A549 (cell line): ENCODE data around the gene DNAH11. TPM values are rescaled to one million over a fixed set of nuclear protein-coding genes. Genes with fewer than 3 reads are reported as not detected.

Source experiments
- ATAC-seq, 2 experiments: fragments of 200-7000 bp in 1 of 2; fragments of >200 bp in 1 of 2; cut with Nextera tagmentation in 1 of 2; cut with Tn5 transposase in 1 of 2; 3 replicates each; pipeline versions ENCODE4 v1.8.0 to v1.9.1; 2018 to 2020; ENCODE audit warnings: mild to moderate bottlenecking in 1 of 2, moderate library complexity in 1 of 2
- CTCF ChIA-PET: fragments of 300-600 bp; sonication (Branson Sonifier 250); formaldehyde crosslinking; extraction: SDS; loops from one replicate; lab custom pipeline; 2021; ENCODE audit warnings: antibody characterized with exemption, inconsistent platforms; lab: Yijun Ruan, JAX
- POLR2A ChIA-PET: fragments of 350-600 bp; formaldehyde crosslinking; extraction: SDS; loops from one replicate; lab custom pipeline; 2021; ENCODE audit warnings: antibody characterized with exemption, inconsistent platforms; lab: Yijun Ruan, JAX
- DNase-seq, 2 experiments: peaks; one replicate each; pipeline versions ENCODE4 v3.0.0 to v3.0.0-alpha.2; 2011 to 2016; ENCODE audit warnings: low read depth in 1 of 2, low spot score in 1 of 2
- FAIRE-seq: peaks from 2 replicates; lab custom pipeline; 2011; peaks lifted over from hg19 to GRCh38; lab: Jason Lieb, UNC
- H3K27ac ChIP-seq, 2 experiments: fragments of >200 bp; sonication (Bioruptor Twin); formaldehyde crosslinking; 3 replicates each; pipeline ENCODE4 v1.5.1; 2016 to 2017
- H3K4me1 ChIP-seq: fragments of >200 bp; sonication (Bioruptor Twin); formaldehyde crosslinking; 3 replicates; pipeline ENCODE4 v1.6.1; 2016
- H3K4me2 ChIP-seq: fragments of >200 bp; sonication (Bioruptor Twin); formaldehyde crosslinking; 3 replicates; pipeline ENCODE4 v1.6.1; 2016
- H3K4me3 ChIP-seq: fragments of >200 bp; sonication (Bioruptor Twin); formaldehyde crosslinking; 3 replicates; pipeline ENCODE4 v1.5.1; 2016
- H3K9me3 ChIP-seq: fragments of >200 bp; sonication (Bioruptor Twin); formaldehyde crosslinking; 3 replicates; pipeline ENCODE4 v1.6.1; 2016
- BCL3 ChIP-seq: fragments of >200 bp; sonication (Bioruptor Twin); formaldehyde crosslinking; IDR thresholded peaks from 3 replicates; pipeline ENCODE4 v1.6.1; 2016
- BHLHE40 ChIP-seq: IDR thresholded peaks from 2 replicates; pipeline ENCODE4 v1.6.1; 2012; ENCODE audit warnings: low read depth, low read length, inconsistent platforms
- CBX8 ChIP-seq: fragments of 200-600 bp; sonication (generic); IDR thresholded peaks from 2 replicates; pipeline ENCODE4 v1.6.1; 2016
- CHD4 ChIP-seq: fragments of 200-600 bp; sonication (generic); IDR thresholded peaks from 2 replicates; pipeline ENCODE4 v1.6.1; 2016; ENCODE audit warnings: antibody characterized with exemption, mild to moderate bottlenecking, borderline replicate concordance
- EHMT2 ChIP-seq: fragments of 200-600 bp; sonication (generic); IDR thresholded peaks from 2 replicates; pipeline ENCODE4 v1.6.1; 2016; ENCODE audit warnings: antibody characterized with exemption, low read depth, mild to moderate bottlenecking, moderate library complexity
- ELK1 ChIP-seq: fragments of 150-350 bp; IDR thresholded peaks from 2 replicates; pipeline ENCODE4 v1.6.1; 2014; ENCODE audit warnings: low read depth, mild to moderate bottlenecking, low read length
- EP300 ChIP-seq, 2 experiments: fragments of >200 bp; sonication (Bioruptor Twin); formaldehyde crosslinking; IDR thresholded peaks; 2 replicates in 1 of 2; 3 replicates in 1 of 2; pipeline ENCODE4 v1.6.1; 2016 to 2017
- FOSL2 ChIP-seq, 2 experiments: fragments of 450-650 bp in 1 of 2; fragments of >200 bp in 1 of 2; sonication (Bioruptor Twin) in 1 of 2; formaldehyde crosslinking; IDR thresholded peaks; 2 replicates each; pipeline versions ENCODE4 v1.5.0 to v1.6.1; 2016 to 2020; ENCODE audit warnings: mild to moderate bottlenecking in 1 of 2, moderate library complexity in 1 of 2
- HMGXB4 ChIP-seq: fragments of 250-450 bp; sonication (Bioruptor Pico); IDR thresholded peaks from 2 replicates; pipeline ENCODE4 v1.5.0; 2021; ENCODE audit warnings: mild to moderate bottlenecking, moderate library complexity, borderline replicate concordance
- HOXA7 ChIP-seq: fragments of 250-450 bp; sonication (Bioruptor Pico); IDR thresholded peaks from 2 replicates; pipeline ENCODE4 v1.5.0; 2020; ENCODE audit warnings: mild to moderate bottlenecking, moderate library complexity
- HOXB5 ChIP-seq: fragments of 250-450 bp; sonication (Bioruptor Pico); IDR thresholded peaks from 2 replicates; pipeline ENCODE4 v1.5.0; 2020; ENCODE audit warnings: mild to moderate bottlenecking, moderate library complexity
- JUN ChIP-seq, 2 experiments: fragments of >200 bp; sonication (Bioruptor Twin); formaldehyde crosslinking; IDR thresholded peaks; 2 replicates in 1 of 2; 3 replicates in 1 of 2; pipeline ENCODE4 v1.6.1; 2016 to 2017
- JUNB ChIP-seq: fragments of >200 bp; sonication (Bioruptor Twin); formaldehyde crosslinking; IDR thresholded peaks from 2 replicates; pipeline ENCODE4 v1.6.1; 2016
- KDM1A ChIP-seq: fragments of 200-600 bp; sonication (generic); IDR thresholded peaks from 2 replicates; pipeline ENCODE4 v1.6.1; 2016; ENCODE audit warnings: low read depth, mild to moderate bottlenecking
- MAFK ChIP-seq: fragments of 450-650 bp; IDR thresholded peaks from 2 replicates; pipeline ENCODE4 v1.6.1; 2014; ENCODE audit not compliant: partially characterized antibody
- MYC ChIP-seq: IDR thresholded peaks from 2 replicates; pipeline ENCODE4 v1.6.1; 2012; ENCODE audit warnings: mild to moderate bottlenecking, inconsistent platforms, low read length, improper control_type of control experiment, borderline replicate concordance
- NFE2L2 ChIP-seq: fragments of 150-350 bp; conservative IDR thresholded peaks from 2 replicates; pipeline ENCODE4 v1.6.1; 2014; ENCODE audit warnings: low read length
- PBX3 ChIP-seq: IDR thresholded peaks from 2 replicates; pipeline ENCODE4 v1.6.1; 2012
- RCOR1 ChIP-seq: fragments of 150-350 bp; IDR thresholded peaks from 2 replicates; pipeline ENCODE4 v1.6.1; 2014; ENCODE audit warnings: antibody characterized with exemption, low read length, low read depth
- RNF2 ChIP-seq: fragments of 200-600 bp; sonication (generic); IDR thresholded peaks from 2 replicates; pipeline ENCODE4 v1.6.1; 2016; ENCODE audit warnings: low read depth, mild to moderate bottlenecking, antibody characterized with exemption, moderate library complexity, borderline replicate concordance
- TFCP2L1 ChIP-seq: fragments of 250-450 bp; sonication (Bioruptor Pico); IDR thresholded peaks from 2 replicates; pipeline ENCODE4 v1.5.0; 2021; ENCODE audit warnings: mild to moderate bottlenecking
- TP53 ChIP-seq: fragments of 250-450 bp; sonication (Bioruptor Pico); IDR thresholded peaks from 2 replicates; pipeline ENCODE4 v1.5.0; 2021; ENCODE audit warnings: mild to moderate bottlenecking, moderate library complexity
- ZC3H11A ChIP-seq: fragments of 450-650 bp; IDR thresholded peaks from 2 replicates; pipeline ENCODE4 v1.6.1; 2014; ENCODE audit warnings: antibody characterized with exemption, mild to moderate bottlenecking
- WGBS: methylation state at CpG from one replicate; pipeline ENCODE4 v1.1.6; 2017; ENCODE audit errors: missing lambda C conversion rate; 5-methylcytosine and 5-hydroxymethylcytosine counted together
- polyA plus RNA-seq, 4 experiments: library from polyadenylated mRNA; depleted of rRNA in 3 of 4; stranded (reverse); fragments of >200 nt; fragmentation: RNase III in 1 of 4; extraction: RNeasy Plus Mini Kit Qiagen cat#74134 plus additional on column Dnase treatment in 1 of 4; gene quantifications; 2 replicates in 3 of 4; 3 replicates in 1 of 4; pipeline ENCODE4 v1.2.3, GENCODE V29; 2011 to 2017

The DNAH11 gene
- polyA plus RNA-seq, 2 of the 4 experiments (the other 2 are of a cell fraction): 0.03 to 0.13 TPM

GRCh38 chr7:21702303-21702702 lies 159.5 kb downstream of the DNAH11 start:
- FAIRE-seq: no peak
- no peak for ATAC-seq
- Histone ChIP-seq H3K4me3 (no peak overlapping the region), H3K9me3 (no peaks in the 10 kb centered on the region), H3K4me2 (no peak overlapping the region), H3K4me1 (no peaks in the 10 kb centered on the region), H3K27ac (no peak overlapping the region)
- CTCF ChIA-PET: interaction anchor here (0.6 to 0.7 kb wide), 3 partner anchors 380 to 1560 kb away, joined by 4 to 5 read pairs (median 4); no protein-coding TSS in a partner anchor
- POLR2A ChIA-PET: no interaction called here
- no peak for DNase-seq
- 41% methylated on average over 3 of the region's 3 CpGs for WGBS
- TF ChIP-seq EP300 (IDR thresholded peaks at IDR 0.05) (no peak), MAFK (peak; percentile 61)

GRCh38 chr7:21704359-21704758 lies 161.5 kb downstream of the DNAH11 start:
- CTCF ChIA-PET: no interaction called here
- no peaks in the 10 kb centered on the region for H3K4me1 ChIP-seq
- no peak for ATAC-seq
- H3K4me2 ChIP-seq: no peak overlapping the region
- H3K4me3 ChIP-seq: no peak overlapping the region
- POLR2A ChIA-PET: no interaction called here
- H3K9me3 ChIP-seq: no peaks in the 10 kb centered on the region
- H3K27ac ChIP-seq: no peak overlapping the region
- DNase-seq: no peak
- no peak for TF ChIP-seq KDM1A
- TF ChIP-seq RCOR1: no peak
- no peak for TF ChIP-seq ZC3H11A
- no peak for TF ChIP-seq BCL3
- no peak for TF ChIP-seq PBX3
- no peak for TF ChIP-seq HOXA7
- no peak for TF ChIP-seq CHD4
- TF ChIP-seq RNF2: no peak
- no peak for TF ChIP-seq BHLHE40
- TF ChIP-seq EHMT2: no peak
- no peak for TF ChIP-seq TFCP2L1
- no peak for TF ChIP-seq MYC
- no peak for TF ChIP-seq HOXB5 (CRISPR knock-in tag)
- TF ChIP-seq JUN (IDR thresholded peaks at IDR 0.05): no peak
- 34% methylated on average over 4 of the region's 4 CpGs for WGBS
- FAIRE-seq: no peak

GRCh38 chr7:21706131-21706530 lies 163.3 kb downstream of the DNAH11 start:
- Histone ChIP-seq H3K4me1 (no peaks in the 10 kb centered on the region), H3K4me2 (no peak overlapping the region), H3K4me3 (no peak overlapping the region), H3K9me3 (no peaks in the 10 kb centered on the region)
- ATAC-seq (no peak), FAIRE-seq (no peak)
- CTCF ChIA-PET: interaction anchor here (1.0 kb wide), 1 partner anchor 452 kb away, joined by 3 read pairs; no protein-coding TSS in a partner anchor
- TF ChIP-seq JUNB (no peak), KDM1A (no peak), RNF2 (no peak), FOSL2 (IDR thresholded peaks at IDR 0.05) (no peak), FOSL2 (CRISPR knock-in tag; IDR thresholded peaks at IDR 0.05) (no peak), MAFK (no peak), ELK1 (no peak), TP53 (CRISPR knock-in tag) (no peak), TFCP2L1 (no peak), NFE2L2 (no peak), EP300 (IDR thresholded peaks at IDR 0.05) (no peak), CBX8 (no peak), HMGXB4 (CRISPR knock-in tag) (no peak)
- TF ChIP-seq, all 56 proteins: peak for 0
- POLR2A ChIA-PET: no interaction called here
- 32% methylated on average over 3 of the region's 3 CpGs for WGBS
- no peak overlapping the region for H3K27ac ChIP-seq
- DNase-seq: no peak
